HEK293T (cell line): ENCODE data around the gene PRPF8.

ENCODE experiments used
- FOXK2 ChIP-seq: fragments of 450-650 bp; IDR thresholded peaks from 2 replicates; pipeline ENCODE4 v1.6.1; 2016; ENCODE audit warnings: mild to moderate bottlenecking
- SP1 ChIP-seq: fragments of 450-650 bp; IDR thresholded peaks from 2 replicates; pipeline ENCODE4 v1.6.1; 2017

DNA sequence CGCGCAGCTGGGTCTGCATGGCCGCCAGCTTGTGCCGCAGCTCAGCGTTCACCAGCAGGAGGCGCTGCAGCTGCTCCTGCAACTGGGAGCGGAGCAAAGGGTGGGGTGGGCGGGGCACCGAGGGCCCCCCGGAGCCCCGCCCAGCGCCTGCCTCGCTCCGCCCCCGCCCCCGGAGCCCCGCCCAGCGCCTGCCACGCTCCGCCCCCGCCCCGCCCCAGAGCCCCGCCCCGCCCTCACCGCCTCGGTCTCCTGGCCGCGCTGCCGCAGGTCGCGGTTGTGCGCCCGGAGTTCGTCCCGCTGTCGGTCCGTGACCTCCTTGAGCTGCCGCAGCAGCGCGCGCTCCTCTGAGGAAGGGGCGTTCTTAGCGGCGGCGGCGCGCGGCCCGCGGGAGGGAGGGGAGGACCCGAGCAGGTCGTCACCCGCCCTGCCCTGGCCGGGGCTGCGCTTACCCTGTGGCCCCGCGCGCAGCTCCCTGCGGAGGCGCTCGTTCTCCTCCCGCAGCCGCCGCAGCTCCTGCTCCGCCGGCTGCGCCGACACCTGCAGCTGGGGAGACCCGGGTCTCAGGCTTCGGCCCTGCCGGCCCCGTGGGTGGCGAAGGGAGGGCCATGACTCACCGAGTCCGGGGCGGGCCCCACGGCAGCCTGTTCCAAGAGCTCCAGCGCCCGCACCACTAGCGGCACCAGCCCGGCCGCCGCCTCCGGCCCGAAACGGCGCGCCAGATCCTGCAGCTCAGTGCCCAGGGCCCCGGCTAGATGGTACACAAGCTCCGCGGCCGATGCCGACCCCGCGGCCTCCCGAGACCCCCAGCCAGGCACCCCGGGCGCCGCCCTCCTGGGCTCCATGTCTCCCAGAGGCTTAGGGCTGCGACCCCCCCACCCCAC lies 35.5 kb downstream of the PRPF8 start:
- no peak for TF ChIP-seq SP1
- no peak for TF ChIP-seq FOXK2
